Peyer's patch (tissue), 4 donors: ENCODE results near the gene PEF1. TPM values are rescaled to one million over a fixed set of nuclear protein-coding genes. Genes with fewer than 3 reads are reported as not detected.

Experiments
- DNase-seq, 3 donors: peaks; one replicate each; pipeline ENCODE4 v3.0.0-alpha.2; 2017 to 2019
- H3K27ac ChIP-seq, 4 donors: fragments of 200-600 bp; sonication (generic); one replicate each; pipeline ENCODE4 v1.5.1; 2016 to 2019
- H3K27me3 ChIP-seq, 2 donors: fragments of 200-600 bp; sonication (generic); one replicate each; pipeline ENCODE4 v1.5.1; 2019
- H3K36me3 ChIP-seq, 3 donors: fragments of 200-600 bp; sonication (generic); one replicate each; pipeline ENCODE4 v1.5.1; 2016 to 2019
- H3K4me1 ChIP-seq, 4 donors: fragments of 200-600 bp; sonication (generic); one replicate each; pipeline ENCODE4 v1.5.1; 2016 to 2019
- H3K4me3 ChIP-seq, 4 donors: fragments of 200-600 bp; sonication (generic); 1 replicate in 3 of 4; 2 replicates in 1 of 4; pipeline ENCODE4 v1.5.1; 2016 to 2019; ENCODE audit warnings: mild to moderate bottlenecking in 1 of 4
- H3K9me3 ChIP-seq, 4 donors: fragments of 200-600 bp; sonication (generic); one replicate each; pipeline ENCODE4 v1.5.1; 2016 to 2019; ENCODE audit warnings: mild to moderate bottlenecking in 1 of 4
- CTCF ChIP-seq, 6 experiments: fragments of 450-650 bp in 4 of 6; fragments of 200-600 bp in 2 of 6; sonication (generic) in 1 of 6; IDR thresholded peaks; one replicate each; pipeline ENCODE4 v1.5.1; 2017 to 2019; ENCODE audit warnings: antibody characterized with exemption in 6 of 6, mild to moderate bottlenecking in 3 of 6, moderate library complexity in 1 of 6
- POLR2A ChIP-seq, 2 donors: fragments of 450-650 bp; IDR thresholded peaks; one replicate each; pipeline ENCODE4 v1.5.1; 2017; ENCODE audit warnings: antibody characterized with exemption in 2 of 2, mild to moderate bottlenecking in 2 of 2, moderate library complexity in 2 of 2
- total RNA-seq, 4 donors: library from RNA; depleted of rRNA; stranded (reverse); fragments of >200 nt; gene quantifications; one replicate each; pipeline ENCODE4 v1.1.0, GENCODE V29; 2016

PEF1 gene
- total RNA-seq, 4 donors from 2014 or later: 49.5 to 116 (median 59.8) TPM

DNA sequence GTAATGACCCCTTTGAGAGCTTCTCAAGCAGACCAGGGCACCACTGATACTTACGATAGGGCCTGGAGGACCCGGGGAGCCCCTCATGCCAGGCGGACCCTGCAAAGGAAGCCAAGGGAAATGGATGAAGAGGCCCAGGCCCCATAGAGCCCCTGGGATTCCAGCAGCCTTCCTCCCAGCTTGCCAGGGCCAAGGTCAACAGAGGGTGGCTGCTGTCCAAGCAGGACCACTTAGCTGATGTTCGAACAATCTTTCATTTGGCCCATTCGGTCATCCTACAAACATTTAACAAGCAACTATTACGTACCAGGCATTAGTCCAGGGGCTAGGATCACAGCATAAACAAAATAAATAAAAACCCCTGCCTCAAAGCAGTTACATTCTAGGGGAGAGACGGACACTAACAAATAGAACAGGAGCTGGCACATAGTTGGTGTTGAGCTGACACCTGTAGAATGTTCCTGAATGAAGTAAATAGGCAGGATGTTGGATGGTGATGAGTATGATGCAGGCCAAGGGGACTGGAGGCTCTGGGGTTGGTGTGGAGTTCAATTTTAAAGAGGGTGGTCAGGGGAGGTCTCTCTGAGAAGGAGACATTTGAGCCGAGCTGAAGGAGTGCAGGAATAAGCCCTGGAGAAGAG lies 27.0 kb upstream of the PEF1 start:
- H3K4me3 ChIP-seq: no peak overlapping the region
- DNase-seq: no peak
- TF ChIP-seq POLR2A (IDR thresholded peaks at IDR 0.05) (no peak), CTCF (IDR thresholded peaks at IDR 0.05) (no peak)
- no peaks in the 10 kb centered on the region for H3K36me3 ChIP-seq
- no peaks in the 10 kb centered on the region for H3K27me3 ChIP-seq
- H3K9me3 ChIP-seq: no peaks in the 10 kb centered on the region
- H3K4me1 ChIP-seq: peaks cover 0 to 34% (median 0%) of the 10 kb centered on the region in 4 donors
- peak overlapping the region in 2 of 4 donors; percentile 31 to 88 for H3K27ac ChIP-seq

DNA sequence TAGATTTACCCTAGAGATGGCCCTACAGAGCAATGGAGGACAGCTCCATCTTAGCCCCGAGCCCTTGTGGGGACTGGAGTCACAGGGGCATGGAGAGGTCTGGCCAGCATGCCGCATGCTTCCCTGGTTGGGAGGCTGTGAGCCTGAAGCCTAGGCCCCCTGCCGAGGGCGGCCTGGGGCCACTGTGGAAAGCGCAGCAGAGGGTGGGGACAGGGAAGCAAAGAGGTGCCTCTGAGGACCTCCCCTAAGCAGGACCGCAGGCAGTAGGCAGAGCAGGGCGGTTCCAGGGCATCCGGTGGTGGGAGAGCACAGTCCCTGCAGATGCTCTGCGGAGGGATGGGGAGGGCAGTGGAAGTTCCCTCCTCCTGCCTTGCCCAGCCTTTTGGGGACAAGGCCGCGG lies 26.5 kb upstream of the PEF1 start:
- H3K27me3 ChIP-seq: no peaks in the 10 kb centered on the region
- no peaks in the 10 kb centered on the region for H3K36me3 ChIP-seq
- H3K27ac ChIP-seq: peak overlapping the region in 3 of 4 donors; percentile 31 to 88 (median 60)
- H3K9me3 ChIP-seq: no peaks in the 10 kb centered on the region
- peak overlapping the region in 2 of 4 donors; percentile 53 to 55 for H3K4me3 ChIP-seq
- no peak for DNase-seq
- TF ChIP-seq CTCF (IDR thresholded peaks at IDR 0.05): no peak
- no peak for TF ChIP-seq POLR2A (IDR thresholded peaks at IDR 0.05)
- H3K4me1 ChIP-seq: peaks cover 0 to 37% (median under 1%) of the 10 kb centered on the region in 4 donors

DNA sequence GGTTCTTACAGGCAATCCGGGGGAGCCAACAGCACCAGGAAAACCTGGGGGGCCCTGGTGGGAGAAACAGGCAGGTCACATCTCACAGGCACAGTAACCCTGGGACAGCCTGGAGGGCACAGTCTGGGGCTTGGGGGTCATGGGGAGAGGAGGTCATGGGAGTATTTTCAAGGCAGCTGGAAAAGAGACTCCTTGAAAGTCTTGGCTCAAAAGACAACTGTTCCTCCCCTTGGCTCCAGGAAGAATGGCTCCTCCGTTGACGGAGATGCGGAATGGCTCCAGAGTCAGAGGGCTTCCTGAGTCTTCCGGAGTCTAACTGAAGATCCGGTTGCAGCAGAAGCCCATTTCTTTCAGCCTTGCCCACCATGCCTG lies 25.9 kb upstream of the PEF1 start:
- no peaks in the 10 kb centered on the region for H3K27me3 ChIP-seq
- no peaks in the 10 kb centered on the region for H3K36me3 ChIP-seq
- H3K4me3 ChIP-seq: peak overlapping the region; percentile 15 to 55 (median 36)
- peaks cover 0 to 43% (median 2%) of the 10 kb centered on the region in 4 donors for H3K4me1 ChIP-seq
- no peaks in the 10 kb centered on the region for H3K9me3 ChIP-seq
- no peak for TF ChIP-seq POLR2A (IDR thresholded peaks at IDR 0.05)
- no peak for TF ChIP-seq CTCF (IDR thresholded peaks at IDR 0.05)
- DNase-seq: no peak
- peak overlapping the region; percentile 25 to 88 (median 72) for H3K27ac ChIP-seq

GRCh38 chr1:31669786-31670592 lies 25.3 kb upstream of the PEF1 start:
- Histone ChIP-seq H3K36me3 (no peaks in the 10 kb centered on the region), H3K4me3 (peak overlapping the region; percentile 15 to 55 (median 36)), H3K4me1 (peaks cover 0 to 48% (median 2%) of the 10 kb centered on the region in 4 donors), H3K9me3 (no peaks in the 10 kb centered on the region), H3K27ac (peak overlapping the region; percentile 25 to 88 (median 72)), H3K27me3 (no peaks in the 10 kb centered on the region)
- peak; percentile 27 to 93 (median 92) for DNase-seq
- peak in 2 of 6 experiments; percentile 6 to 12 for TF ChIP-seq CTCF (IDR thresholded peaks at IDR 0.05)
- peak; percentile 65 to 89 for TF ChIP-seq POLR2A (IDR thresholded peaks at IDR 0.05)

GRCh38 chr1:31669433-31669785 lies 24.7 kb upstream of the PEF1 start:
- no peaks in the 10 kb centered on the region for H3K9me3 ChIP-seq
- H3K27me3 ChIP-seq: no peaks in the 10 kb centered on the region
- peak overlapping the region in 1 of 4 donors; percentile 53 for H3K4me3 ChIP-seq
- H3K4me1 ChIP-seq: peaks cover 0 to 48% (median 2%) of the 10 kb centered on the region in 4 donors
- TF ChIP-seq CTCF (IDR thresholded peaks at IDR 0.05) (no peak), POLR2A (IDR thresholded peaks at IDR 0.05) (no peak)
- H3K36me3 ChIP-seq: no peaks in the 10 kb centered on the region
- H3K27ac ChIP-seq: peak overlapping the region; percentile 25 to 88 (median 62)
- DNase-seq: no peak
